ENCODE results near the gene RNH1. TPM values are rescaled to one million over a fixed set of nuclear protein-coding genes. Genes with fewer than 3 reads are reported as not detected.

Gene RNH1
- 419 and 464 TPM in 2 replicates for total RNA-seq
- polyA plus RNA-seq (2012) = 267 TPM

GRCh38 chr11:506995-507726 lies at the start of gene RNH1:
RNH1 (minus strand) TSS chr11:507242; CDS start chr11:502162, 5,080 bp downstream.
- DNase-seq (ENCODE audit: low read depth) = peak; percentile 94

- DNase-seq (ENCODE audit: low read depth) = no peak
Measured at GRCh38 chr11:555780-556661, 49.0 kb upstream of the RNH1 start.

- no peak for DNase-seq (ENCODE audit: low read depth)
Measured at GRCh38 chr11:555227-555779, 48.3 kb upstream of the RNH1 start.

GRCh38 chr11:554428-555226 lies 47.6 kb upstream of the RNH1 start:
- DNase-seq (ENCODE audit: low read depth) = peak; percentile 58

- peak; percentile 15 for DNase-seq (ENCODE audit: low read depth)
Measured at GRCh38 chr11:553988-554340, 46.9 kb upstream of the RNH1 start.

- no peak for DNase-seq (ENCODE audit: low read depth)
Measured at GRCh38 chr11:553083-553987, 46.3 kb upstream of the RNH1 start.

GRCh38 chr11:551596-551995 lies 44.6 kb upstream of the RNH1 start:
- no peak for DNase-seq (ENCODE audit: low read depth)

- no peak for DNase-seq (ENCODE audit: low read depth)
Measured at GRCh38 chr11:551131-551530, 44.1 kb upstream of the RNH1 start.

GRCh38 chr11:550746-551085 lies 43.7 kb upstream of the RNH1 start:
- no peak for DNase-seq (ENCODE audit: low read depth)

GRCh38 chr11:550021-550745 lies 43.1 kb upstream of the RNH1 start:
- DNase-seq (ENCODE audit: low read depth) = no peak

- DNase-seq (ENCODE audit: low read depth) = no peak
Measured at GRCh38 chr11:548700-549603, 41.9 kb upstream of the RNH1 start.

GRCh38 chr11:545171-545570 lies 38.1 kb upstream of the RNH1 start:
- DNase-seq (ENCODE audit: low read depth) = no peak

GRCh38 chr11:544817-545166 lies 37.8 kb upstream of the RNH1 start:
- no peak for DNase-seq (ENCODE audit: low read depth)

GRCh38 chr11:541433-541885 lies 34.4 kb upstream of the RNH1 start:
- no peak for DNase-seq (ENCODE audit: low read depth)

GRCh38 chr11:540583-541432 lies 33.8 kb upstream of the RNH1 start:
- no peak for DNase-seq (ENCODE audit: low read depth)

- DNase-seq (ENCODE audit: low read depth) = no peak
Measured at GRCh38 chr11:539971-540481, 33.0 kb upstream of the RNH1 start.

- no peak for DNase-seq (ENCODE audit: low read depth)
Measured at GRCh38 chr11:538431-539051, 31.5 kb upstream of the RNH1 start.
